ENCODE data around the gene CCDC169. TPM values are rescaled to one million over a fixed set of nuclear protein-coding genes. Genes with fewer than 3 reads are reported as not detected.
"Not testable (repeated sequence)": the region's sequence is repeated elsewhere in the genome, so short reads cannot be mapped to it uniquely, and the experiment has no call there.

The CCDC169 gene
- total RNA-seq, 1 experiment from 2014 or later: 6.5 TPM

DNA sequence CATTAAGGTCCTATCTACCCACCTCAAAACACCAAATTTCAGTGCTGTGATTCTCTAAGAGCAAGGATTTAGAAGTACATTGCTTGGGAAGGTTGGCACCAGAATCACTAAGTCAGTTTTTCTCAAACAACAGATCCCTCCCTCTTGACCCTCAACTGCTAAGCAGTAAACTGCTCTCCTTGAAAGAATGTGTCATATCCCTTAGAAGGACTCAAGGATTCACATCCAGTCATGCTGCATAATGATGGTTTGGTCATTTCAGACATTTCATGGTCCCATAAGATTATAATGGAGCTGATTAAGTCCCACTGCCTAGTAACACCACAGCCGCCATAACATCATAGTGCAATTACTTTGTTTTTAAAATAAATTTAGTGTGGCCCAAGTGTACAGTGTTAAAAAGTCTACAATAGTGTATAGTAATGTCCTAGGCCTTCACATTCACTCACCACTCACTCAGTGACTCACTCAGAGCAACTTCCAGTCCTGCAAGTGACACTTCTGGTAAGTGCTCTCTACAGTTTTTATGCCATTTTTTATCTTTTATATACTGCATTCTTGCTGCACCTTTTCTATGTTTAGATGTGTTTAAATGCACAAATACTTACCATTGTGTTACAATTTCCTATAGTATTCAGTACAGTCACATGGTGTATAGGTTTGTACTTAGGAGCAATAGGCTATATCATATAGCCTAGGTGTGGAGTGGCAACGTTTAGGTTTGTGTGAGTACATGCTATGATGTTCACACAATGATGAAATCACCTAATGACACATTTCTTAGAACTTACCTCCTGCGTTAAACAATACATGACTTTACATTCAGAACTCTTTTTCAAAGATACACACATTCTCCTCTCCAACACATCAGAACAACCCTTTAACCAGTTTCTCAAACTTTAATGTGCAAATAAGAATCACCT is 15.7 kb upstream of the CCDC169 start:
- H3K9me3 ChIP-seq (ENCODE audit: insufficient read depth, low read depth): no peaks in the 10 kb centered on the region

DNA sequence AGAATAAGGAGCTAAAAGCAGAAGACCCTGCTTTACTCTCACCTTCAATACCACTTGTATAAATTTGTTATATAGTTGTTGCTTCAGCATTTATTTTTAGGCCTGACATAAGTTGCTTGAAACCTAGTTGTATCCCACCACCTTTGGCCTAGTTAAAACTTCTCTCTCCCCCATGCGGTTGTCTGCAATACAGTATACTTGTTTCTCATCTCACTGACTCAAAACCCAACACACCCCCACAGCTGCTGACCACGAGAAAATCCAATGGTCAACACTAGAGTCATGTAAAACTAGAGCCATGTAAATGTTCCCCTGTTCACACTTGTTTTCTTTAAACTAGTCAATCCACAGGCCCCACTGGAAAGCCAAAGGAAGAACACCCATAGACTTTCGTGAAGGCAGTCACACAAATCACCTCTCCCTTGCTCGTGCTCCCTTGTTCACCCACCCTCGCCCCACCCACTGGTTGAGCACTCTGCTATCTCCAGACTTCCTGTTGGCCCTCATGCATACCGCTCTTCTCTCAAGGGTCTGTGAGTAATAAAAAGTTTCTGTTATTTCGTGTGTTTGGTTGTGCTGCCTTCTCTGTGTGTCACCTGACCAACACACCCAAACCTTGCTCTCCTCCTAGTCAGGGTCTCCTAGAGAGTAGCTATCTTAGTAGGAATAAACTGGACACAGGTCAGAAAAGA is 12.9 kb upstream of the CCDC169 start:
- POLR2A ChIA-PET (ENCODE audit: unreplicated experiment): no interaction called here
- no TSS peak for BruUV-seq (replicated peaks)
- Histone ChIP-seq H2AFZ (no peak overlapping the region), H3K9me2 (ENCODE audit: insufficient read depth) (no peaks in the 10 kb centered on the region), H3K4me2 (no peak overlapping the region), H3K4me1 (replicated peaks; ENCODE audit: insufficient read depth) (no peaks in the 10 kb centered on the region), H3K27me3 (ENCODE audit: insufficient read depth, low read depth) (no peaks in the 10 kb centered on the region), H3K9me3 (ENCODE audit: insufficient read depth, low read depth) (no peaks in the 10 kb centered on the region), H3K36me3 (ENCODE audit: low read depth) (peaks cover 33% of the 10 kb centered on the region), H3K4me3 (no peak overlapping the region), H3F3A (ENCODE audit: insufficient read depth, low read depth) (no peaks in the 10 kb centered on the region), H3K27ac (no peak overlapping the region), H4K20me1 (ENCODE audit: insufficient read depth) (peaks cover 4% of the 10 kb centered on the region; the same call in 1 of the 2 replicates), H3K79me2 (ENCODE audit: low read depth) (no peaks in the 10 kb centered on the region)
- no peak for TF ChIP-seq EZH2 (IDR thresholded peaks at IDR 0.05; ENCODE audit: low read depth)
- TF ChIP-seq, protein P1, sequence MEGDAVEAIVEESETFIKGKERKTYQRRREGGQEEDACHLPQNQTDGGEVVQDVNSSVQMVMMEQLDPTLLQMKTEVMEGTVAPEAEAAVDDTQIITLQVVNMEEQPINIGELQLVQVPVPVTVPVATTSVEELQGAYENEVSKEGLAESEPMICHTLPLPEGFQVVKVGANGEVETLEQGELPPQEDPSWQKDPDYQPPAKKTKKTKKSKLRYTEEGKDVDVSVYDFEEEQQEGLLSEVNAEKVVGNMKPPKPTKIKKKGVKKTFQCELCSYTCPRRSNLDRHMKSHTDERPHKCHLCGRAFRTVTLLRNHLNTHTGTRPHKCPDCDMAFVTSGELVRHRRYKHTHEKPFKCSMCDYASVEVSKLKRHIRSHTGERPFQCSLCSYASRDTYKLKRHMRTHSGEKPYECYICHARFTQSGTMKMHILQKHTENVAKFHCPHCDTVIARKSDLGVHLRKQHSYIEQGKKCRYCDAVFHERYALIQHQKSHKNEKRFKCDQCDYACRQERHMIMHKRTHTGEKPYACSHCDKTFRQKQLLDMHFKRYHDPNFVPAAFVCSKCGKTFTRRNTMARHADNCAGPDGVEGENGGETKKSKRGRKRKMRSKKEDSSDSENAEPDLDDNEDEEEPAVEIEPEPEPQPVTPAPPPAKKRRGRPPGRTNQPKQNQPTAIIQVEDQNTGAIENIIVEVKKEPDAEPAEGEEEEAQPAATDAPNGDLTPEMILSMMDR (conservative IDR thresholded peaks at IDR 0.05): no peak
- no peak for DNase-seq
- CTCF ChIA-PET: no interaction called here
- intact Hi-C loops (cut with micrococcal nuclease; ENCODE audit: unreplicated experiment): no loop called here

More for the DNA sequence above, 15.7 kb upstream of the CCDC169 start:
- no peaks in the 10 kb centered on the region for H3K9me2 ChIP-seq (ENCODE audit: insufficient read depth)
- BruUV-seq (replicated peaks): no TSS peak
- TF ChIP-seq, protein P1 (conservative IDR thresholded peaks at IDR 0.05): no peak
- no peak for TF ChIP-seq EZH2 (IDR thresholded peaks at IDR 0.05; ENCODE audit: low read depth)
- POLR2A ChIA-PET (ENCODE audit: unreplicated experiment): no interaction called here
- no peak overlapping the region for H3K4me2 ChIP-seq
- DNase-seq: no peak
- no peaks in the 10 kb centered on the region for H3K79me2 ChIP-seq (ENCODE audit: low read depth)
- intact Hi-C loops (cut with micrococcal nuclease; ENCODE audit: unreplicated experiment): no loop called here
- H4K20me1 ChIP-seq (ENCODE audit: insufficient read depth): no peaks in the 10 kb centered on the region
- no peak overlapping the region for H2AFZ ChIP-seq
- H3K4me3 ChIP-seq: no peak overlapping the region
- no peaks in the 10 kb centered on the region for H3F3A ChIP-seq (ENCODE audit: insufficient read depth, low read depth)
- no peaks in the 10 kb centered on the region for H3K4me1 ChIP-seq (replicated peaks; ENCODE audit: insufficient read depth)
- no peaks in the 10 kb centered on the region for H3K27me3 ChIP-seq (ENCODE audit: insufficient read depth, low read depth)
- peaks cover 27% of the 10 kb centered on the region for H3K36me3 ChIP-seq (ENCODE audit: low read depth)
- H3K27ac ChIP-seq: no peak overlapping the region
- CTCF ChIA-PET: no interaction called here

DNA sequence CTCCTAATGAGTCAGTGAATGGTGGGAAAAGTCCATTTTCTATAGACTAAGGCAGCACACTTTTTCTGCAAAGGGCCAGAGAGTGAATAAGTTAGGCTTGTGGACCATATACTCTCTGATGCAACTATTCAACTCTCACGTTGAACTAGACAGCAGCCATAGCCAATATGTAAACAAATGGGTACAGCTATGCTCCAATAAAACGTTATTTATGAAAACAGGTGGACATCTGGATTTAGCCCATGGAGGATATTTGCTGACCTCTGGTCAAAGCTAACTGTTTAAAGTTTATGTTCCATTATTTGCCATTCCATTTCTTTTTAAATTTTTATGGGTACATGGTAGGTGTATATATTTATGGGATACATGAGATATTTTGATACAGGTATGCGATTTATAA is 4.7 kb upstream of the CCDC169 start:
- Histone ChIP-seq H3F3A (ENCODE audit: insufficient read depth, low read depth) (peaks cover 27% of the 10 kb centered on the region), H3K36me3 (ENCODE audit: low read depth) (0 out of 2 replicates have a peak, but pooled peaks cover 6% of the 10 kb centered on the region), H3K27me3 (ENCODE audit: insufficient read depth, low read depth) (no peaks in the 10 kb centered on the region), H3K27ac (no peak overlapping the region), H3K4me1 (replicated peaks; ENCODE audit: insufficient read depth) (peaks cover 25% of the 10 kb centered on the region), H4K20me1 (ENCODE audit: insufficient read depth) (peaks cover 4% of the 10 kb centered on the region; the same call in 1 of the 2 replicates), H3K9me2 (ENCODE audit: insufficient read depth) (no peaks in the 10 kb centered on the region), H3K4me2 (no peak overlapping the region), H3K4me3 (no peak overlapping the region), H3K9me3 (ENCODE audit: insufficient read depth, low read depth) (no peaks in the 10 kb centered on the region), H3K79me2 (ENCODE audit: low read depth) (peaks cover 4% of the 10 kb centered on the region; the same call in 1 of the 2 replicates), H2AFZ (no peak overlapping the region)
- POLR2A ChIA-PET (ENCODE audit: unreplicated experiment): no interaction called here
- BruUV-seq (replicated peaks): no TSS peak
- intact Hi-C loops (cut with micrococcal nuclease; ENCODE audit: unreplicated experiment): no loop called here
- no peak for DNase-seq
- TF ChIP-seq, protein P1 (conservative IDR thresholded peaks at IDR 0.05): no peak
- TF ChIP-seq EZH2 (IDR thresholded peaks at IDR 0.05; ENCODE audit: low read depth): no peak
- CTCF ChIA-PET: no interaction called here

DNA sequence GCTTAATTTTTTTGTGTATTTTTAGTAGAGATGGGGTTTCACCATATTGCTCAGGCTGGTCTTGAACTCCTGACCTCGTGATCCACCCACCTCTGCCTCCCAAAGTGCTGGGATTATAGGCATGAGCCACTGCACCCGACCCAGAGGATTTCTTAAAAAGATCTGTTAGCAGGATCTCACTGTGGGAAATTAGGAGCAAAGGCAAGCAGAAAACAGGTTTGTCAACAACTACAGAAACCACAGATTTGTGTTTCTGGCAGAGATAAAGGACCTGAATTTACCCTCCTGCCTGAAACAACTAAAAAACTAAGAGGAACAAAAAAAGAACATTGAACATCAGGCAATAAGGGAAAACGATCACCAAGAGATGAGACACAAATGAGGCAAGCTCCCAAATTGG is 1.9 kb upstream of the CCDC169 start:
- H2AFZ ChIP-seq; H3K79me2 ChIP-seq (ENCODE audit: low read depth); BruUV-seq (replicated peaks); H3K36me3 ChIP-seq (ENCODE audit: low read depth); CTCF ChIA-PET; H3K27me3 ChIP-seq (ENCODE audit: insufficient read depth, low read depth); H3K9me2 ChIP-seq (ENCODE audit: insufficient read depth); POLR2A ChIA-PET (ENCODE audit: unreplicated experiment); H4K20me1 ChIP-seq (ENCODE audit: insufficient read depth); H3K9me3 ChIP-seq (ENCODE audit: insufficient read depth, low read depth): not testable (repeated sequence)
- peaks cover 27% of the 10 kb centered on the region for H3F3A ChIP-seq (ENCODE audit: insufficient read depth, low read depth)
- peak overlapping the region; percentile 83 for H3K4me2 ChIP-seq
- H3K4me3 ChIP-seq: peak overlapping the region; percentile 61; the same call in 1 of the 2 replicates
- peak overlapping the region; percentile 82 for H3K27ac ChIP-seq
- peaks cover 34% of the 10 kb centered on the region for H3K4me1 ChIP-seq (replicated peaks; ENCODE audit: insufficient read depth)
- intact Hi-C loops (cut with micrococcal nuclease; ENCODE audit: unreplicated experiment): loop anchor here (5.0 kb wide), 1 partner anchor 48 kb away; the partner anchor contains the start of gene SPART
- peak in 1 of 2 experiments; percentile 87 for DNase-seq

Measured in PC-9 (cell line).